ENCODE results near the gene RGPD8. TPM values are rescaled to one million over a fixed set of nuclear protein-coding genes. Genes with fewer than 3 reads are reported as not detected.
A peak's percentile ranks its signal among the peaks of the same experiment; 100 is the strongest.
"Not testable (repeated sequence)": the region's sequence is repeated elsewhere in the genome, so short reads cannot be mapped to it uniquely, and the experiment has no call there.

The RGPD8 gene
- 6.1 and 13.4 TPM in 2 replicates for total RNA-seq

DNA sequence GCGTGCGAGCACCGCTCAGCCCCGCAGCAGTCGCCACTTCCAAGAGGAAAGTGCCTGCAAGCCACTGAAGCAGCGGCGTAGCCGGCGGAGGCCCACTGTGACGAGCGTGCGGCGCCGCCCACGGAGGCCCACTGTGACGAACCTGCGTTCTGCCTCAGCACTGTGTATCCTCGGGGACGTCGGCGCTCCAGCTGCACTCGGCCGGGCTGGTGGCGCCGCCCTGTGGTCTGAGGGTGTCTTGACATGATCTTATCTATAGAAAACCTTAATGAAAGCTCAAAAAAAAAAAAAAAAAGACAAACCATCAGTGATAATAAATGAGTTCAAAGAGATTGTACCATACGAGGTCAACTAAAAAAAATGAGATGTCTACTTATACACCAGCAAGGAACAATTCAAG is at the start of gene RGPD8:
TSS of gene RGPD8 (minus strand) at position 166 of the 400 bp plus-strand sequence. CDS start 192 bp downstream, outside the sequence.
- H3K27me3 ChIP-seq (ENCODE audit: control insufficient read depth, insufficient read depth, low read length); FAIRE-seq; H3K36me3 ChIP-seq (ENCODE audit: control insufficient read depth, insufficient read depth, low read length): not testable (repeated sequence)
- TF ChIP-seq, protein P1, sequence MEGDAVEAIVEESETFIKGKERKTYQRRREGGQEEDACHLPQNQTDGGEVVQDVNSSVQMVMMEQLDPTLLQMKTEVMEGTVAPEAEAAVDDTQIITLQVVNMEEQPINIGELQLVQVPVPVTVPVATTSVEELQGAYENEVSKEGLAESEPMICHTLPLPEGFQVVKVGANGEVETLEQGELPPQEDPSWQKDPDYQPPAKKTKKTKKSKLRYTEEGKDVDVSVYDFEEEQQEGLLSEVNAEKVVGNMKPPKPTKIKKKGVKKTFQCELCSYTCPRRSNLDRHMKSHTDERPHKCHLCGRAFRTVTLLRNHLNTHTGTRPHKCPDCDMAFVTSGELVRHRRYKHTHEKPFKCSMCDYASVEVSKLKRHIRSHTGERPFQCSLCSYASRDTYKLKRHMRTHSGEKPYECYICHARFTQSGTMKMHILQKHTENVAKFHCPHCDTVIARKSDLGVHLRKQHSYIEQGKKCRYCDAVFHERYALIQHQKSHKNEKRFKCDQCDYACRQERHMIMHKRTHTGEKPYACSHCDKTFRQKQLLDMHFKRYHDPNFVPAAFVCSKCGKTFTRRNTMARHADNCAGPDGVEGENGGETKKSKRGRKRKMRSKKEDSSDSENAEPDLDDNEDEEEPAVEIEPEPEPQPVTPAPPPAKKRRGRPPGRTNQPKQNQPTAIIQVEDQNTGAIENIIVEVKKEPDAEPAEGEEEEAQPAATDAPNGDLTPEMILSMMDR (IDR thresholded peaks at IDR 0.05; ENCODE audit: insufficient read depth, low read length, severe bottlenecking), result peak; percentile 51
- peak; percentile 67 for DNase-seq (ENCODE audit: low read depth)
- peak within 1 kb of the TSS; percentile 40 for H3K4me3 ChIP-seq (ENCODE audit: low read depth, low read length)

GRCh38 chr2:112483042-112483473 is 49.6 kb upstream of the RGPD8 start:
- TF ChIP-seq, protein P1 (IDR thresholded peaks at IDR 0.05; ENCODE audit: insufficient read depth, low read length, severe bottlenecking), result no peak
- FAIRE-seq (no peak), DNase-seq (ENCODE audit: low read depth) (peak; percentile 59)
- peaks cover 6% of the 10 kb centered on the region for H3K36me3 ChIP-seq (ENCODE audit: control insufficient read depth, insufficient read depth, low read length)
- no peaks in the 10 kb centered on the region for H3K27me3 ChIP-seq (ENCODE audit: control insufficient read depth, insufficient read depth, low read length)
- H3K4me3 ChIP-seq (ENCODE audit: low read depth, low read length), result peak overlapping the region; percentile 78

DNA sequence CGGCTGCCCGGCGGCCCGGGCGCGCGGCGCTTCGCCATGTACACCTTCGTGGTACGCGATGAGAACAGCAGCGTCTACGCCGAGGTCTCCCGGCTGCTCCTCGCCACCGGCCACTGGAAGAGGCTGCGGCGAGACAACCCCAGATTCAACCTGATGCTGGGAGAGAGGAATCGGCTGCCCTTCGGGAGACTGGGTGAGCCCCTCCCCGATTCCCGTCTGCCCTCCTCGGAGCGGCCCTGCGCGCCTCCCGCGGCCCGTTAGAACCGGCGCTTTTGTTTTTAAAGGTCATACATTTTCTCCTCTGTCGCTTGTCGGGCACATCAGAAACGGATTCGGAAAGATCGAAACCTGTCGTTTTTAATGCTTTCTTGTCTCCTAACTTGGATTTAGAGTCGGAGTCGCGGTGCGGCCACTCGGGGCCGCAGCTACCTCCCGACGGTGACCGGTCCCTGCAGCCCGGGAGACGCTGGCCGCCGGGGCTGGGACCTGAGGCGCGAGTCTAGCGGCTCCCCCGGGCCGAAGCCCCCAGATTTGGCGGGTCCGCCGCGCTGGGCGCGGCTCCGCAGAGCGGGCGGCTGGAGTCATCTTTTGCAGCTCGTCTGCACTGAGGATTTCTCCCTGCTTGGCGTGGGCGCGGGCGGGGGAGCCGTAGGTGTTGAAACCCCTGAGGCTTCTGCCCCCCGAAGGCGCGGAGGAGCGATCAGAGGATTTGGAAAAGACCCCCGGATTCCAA is 49.0 kb upstream of the RGPD8 start:
- Histone ChIP-seq H3K36me3 (ENCODE audit: control insufficient read depth, insufficient read depth, low read length) (peaks cover 6% of the 10 kb centered on the region), H3K4me3 (ENCODE audit: low read depth, low read length) (peak overlapping the region; percentile 78), H3K27me3 (ENCODE audit: control insufficient read depth, insufficient read depth, low read length) (no peaks in the 10 kb centered on the region)
- TF ChIP-seq, protein P1 (IDR thresholded peaks at IDR 0.05; ENCODE audit: insufficient read depth, low read length, severe bottlenecking), result no peak
- DNase-seq (ENCODE audit: low read depth) (peak; percentile 29), FAIRE-seq (no peak)

GRCh38 chr2:112481528-112482233 is 48.2 kb upstream of the RGPD8 start, which contains the start of gene TTL:
TSS of gene TTL (plus strand) at chr2:112482156. CDS start at chr2:112482345, 189 bp downstream.
- DNase-seq (ENCODE audit: low read depth) (peak; percentile 35), FAIRE-seq (no peak)
- Histone ChIP-seq H3K4me3 (ENCODE audit: low read depth, low read length) (peak within 1 kb of the TSS; percentile 78), H3K36me3 (ENCODE audit: control insufficient read depth, insufficient read depth, low read length) (peaks cover 6% of the 10 kb centered on the region), H3K27me3 (ENCODE audit: control insufficient read depth, insufficient read depth, low read length) (no peaks in the 10 kb centered on the region)
- TF ChIP-seq, protein P1 (IDR thresholded peaks at IDR 0.05; ENCODE audit: insufficient read depth, low read length, severe bottlenecking), result no peak

- peak; percentile 74 for DNase-seq (ENCODE audit: low read depth)
- Histone ChIP-seq H3K4me3 (ENCODE audit: low read depth, low read length) (peak overlapping the region; percentile 78), H3K36me3 (ENCODE audit: control insufficient read depth, insufficient read depth, low read length) (peaks cover 3% of the 10 kb centered on the region), H3K27me3 (ENCODE audit: control insufficient read depth, insufficient read depth, low read length) (no peaks in the 10 kb centered on the region)
- TF ChIP-seq, protein P1 (IDR thresholded peaks at IDR 0.05; ENCODE audit: insufficient read depth, low read length, severe bottlenecking), result peak; percentile 94
- FAIRE-seq, result no peak
These were observed 47.6 kb upstream of the RGPD8 start for GRCh38 chr2:112481050-112481527.

Measured in bronchial epithelial cell (primary cell).